ENCODE results near the gene OSR1. TPM values are rescaled to one million over a fixed set of nuclear protein-coding genes. Genes with fewer than 3 reads are reported as not detected.

The OSR1 gene
- total and polyA plus RNA-seq, 9 of the 15 experiments (the other 6 are each of a cell fraction or from before 2014, with no cell fraction given): not detected

GRCh38 chr2:19329445-19329844, 29.0 kb downstream of the OSR1 start:
- ATAC-seq: no peak
- TF ChIP-seq MIER1 (IDR thresholded peaks at IDR 0.05; ENCODE audit: low read depth) (peak; percentile 60; the same call in 1 of the 2 replicates), IRF9 (tag; IDR thresholded peaks at IDR 0.05) (no peak), RBFOX2 (IDR thresholded peaks at IDR 0.05; ENCODE audit: low read depth, low read length) (no peak), CGGBP1 (CRISPR knock-in tag; IDR thresholded peaks at IDR 0.05) (no peak), TCF7L2 (IDR thresholded peaks at IDR 0.05; ENCODE audit: low read depth, low read length) (no peak), KAT7 (CRISPR knock-in tag; IDR thresholded peaks at IDR 0.05; ENCODE audit: borderline replicate concordance) (no peak), ZNF586 (CRISPR knock-in tag; conservative IDR thresholded peaks at IDR 0.05) (no peak)
- TF ChIP-seq, protein P1, sequence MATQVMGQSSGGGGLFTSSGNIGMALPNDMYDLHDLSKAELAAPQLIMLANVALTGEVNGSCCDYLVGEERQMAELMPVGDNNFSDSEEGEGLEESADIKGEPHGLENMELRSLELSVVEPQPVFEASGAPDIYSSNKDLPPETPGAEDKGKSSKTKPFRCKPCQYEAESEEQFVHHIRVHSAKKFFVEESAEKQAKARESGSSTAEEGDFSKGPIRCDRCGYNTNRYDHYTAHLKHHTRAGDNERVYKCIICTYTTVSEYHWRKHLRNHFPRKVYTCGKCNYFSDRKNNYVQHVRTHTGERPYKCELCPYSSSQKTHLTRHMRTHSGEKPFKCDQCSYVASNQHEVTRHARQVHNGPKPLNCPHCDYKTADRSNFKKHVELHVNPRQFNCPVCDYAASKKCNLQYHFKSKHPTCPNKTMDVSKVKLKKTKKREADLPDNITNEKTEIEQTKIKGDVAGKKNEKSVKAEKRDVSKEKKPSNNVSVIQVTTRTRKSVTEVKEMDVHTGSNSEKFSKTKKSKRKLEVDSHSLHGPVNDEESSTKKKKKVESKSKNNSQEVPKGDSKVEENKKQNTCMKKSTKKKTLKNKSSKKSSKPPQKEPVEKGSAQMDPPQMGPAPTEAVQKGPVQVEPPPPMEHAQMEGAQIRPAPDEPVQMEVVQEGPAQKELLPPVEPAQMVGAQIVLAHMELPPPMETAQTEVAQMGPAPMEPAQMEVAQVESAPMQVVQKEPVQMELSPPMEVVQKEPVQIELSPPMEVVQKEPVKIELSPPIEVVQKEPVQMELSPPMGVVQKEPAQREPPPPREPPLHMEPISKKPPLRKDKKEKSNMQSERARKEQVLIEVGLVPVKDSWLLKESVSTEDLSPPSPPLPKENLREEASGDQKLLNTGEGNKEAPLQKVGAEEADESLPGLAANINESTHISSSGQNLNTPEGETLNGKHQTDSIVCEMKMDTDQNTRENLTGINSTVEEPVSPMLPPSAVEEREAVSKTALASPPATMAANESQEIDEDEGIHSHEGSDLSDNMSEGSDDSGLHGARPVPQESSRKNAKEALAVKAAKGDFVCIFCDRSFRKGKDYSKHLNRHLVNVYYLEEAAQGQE (IDR thresholded peaks at IDR 0.05; ENCODE audit: borderline replicate concordance): peak; percentile 90
- TF ChIP-seq, protein P1 (CRISPR knock-in tag; IDR thresholded peaks at IDR 0.05; ENCODE audit: low read depth): peak; percentile 67; the same call in 1 of the 2 replicates
- TF ChIP-seq, protein P2, sequence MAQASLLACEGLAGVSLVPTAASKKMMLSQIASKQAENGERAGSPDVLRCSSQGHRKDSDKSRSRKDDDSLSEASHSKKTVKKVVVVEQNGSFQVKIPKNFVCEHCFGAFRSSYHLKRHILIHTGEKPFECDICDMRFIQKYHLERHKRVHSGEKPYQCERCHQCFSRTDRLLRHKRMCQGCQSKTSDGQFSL (CRISPR knock-in tag; IDR thresholded peaks at IDR 0.05): peak; percentile 55; the same call in 1 of the 2 replicates
- TF ChIP-seq, protein P2 (tag; IDR thresholded peaks at IDR 0.05): no peak

More at GRCh38 chr2:19329445-19329844, 29.0 kb downstream of the OSR1 start:
- POLR2A ChIA-PET: no interaction called here
- DNase-seq (ENCODE audit: extremely low read depth in 1 of 4, low spot score in 3 of 4) (no peak), FAIRE-seq (no peak)
- in situ Hi-C loops (cut with MboI): no loop called here
- Histone ChIP-seq H3K79me2 (ENCODE audit: control insufficient read depth, insufficient read depth, low read length) (no peaks in the 10 kb centered on the region), H3K27ac (ENCODE audit: extremely low read depth, low read depth, low read length) (no peak overlapping the region), H3K4me3 (no peak overlapping the region), H4K20me1 (replicated peaks; ENCODE audit: control insufficient read depth, insufficient read depth, low read length) (no peaks in the 10 kb centered on the region), H3K9me1 (ENCODE audit: control insufficient read depth, insufficient read depth, low read length) (no peaks in the 10 kb centered on the region), H3K36me3 (ENCODE audit: control insufficient read depth, insufficient read depth, low read length) (no peaks in the 10 kb centered on the region), H2AFZ (ENCODE audit: low read depth, low read length) (no peak overlapping the region), H3K9ac (ENCODE audit: insufficient read depth in 1 of 2, low read depth in 2 of 2, low read length in 2 of 2) (no peak overlapping the region), H3K4me1 (replicated peaks in 1 of 2; ENCODE audit: control insufficient read depth in 2 of 2, insufficient read depth in 2 of 2, low read length in 2 of 2) (no peaks in the 10 kb centered on the region), H3K9me3 (replicated peaks; ENCODE audit: control insufficient read depth, insufficient read depth, low read depth, low read length) (no peaks in the 10 kb centered on the region), H3K4me2 (ENCODE audit: insufficient read depth, low read length) (no peak overlapping the region), H3K27me3 (ENCODE audit: control insufficient read depth in 2 of 2, insufficient read depth in 2 of 2, low read length in 2 of 2) (no peaks in the 10 kb centered on the region)
- intact Hi-C loops (cut with micrococcal nuclease): no loop called here
- BruUV-seq (replicated peaks): no TSS peak
- WGBS (ENCODE audit: insufficient coverage, low coverage, missing lambda C conversion rate): 0% methylated on average over 2 of the region's 2 CpGs
- CTCF ChIA-PET (ENCODE audit: low intra/inter-chr PET ratio): no interaction called here
